CD4-positive, alpha-beta T cell (primary cell): ENCODE data around the gene CDC14A. TPM values are rescaled to one million over a fixed set of nuclear protein-coding genes. Genes with fewer than 3 reads are reported as not detected.
"Not testable (repeated sequence)": the region's sequence is repeated elsewhere in the genome, so short reads cannot be mapped to it uniquely, and the experiment has no call there.

Source experiments
- ATAC-seq: fragments of 200-7000 bp; cut with Tn5 transposase; one replicate; pipeline ENCODE4 v1.10.0; 2022; ENCODE audit warnings: mild to moderate bottlenecking; ENCODE audit not compliant: poor library complexity
- CTCF ChIA-PET: fragments of 350-600 bp; sonication (Branson Sonifier 250); formaldehyde crosslinking; loops from one replicate; lab custom pipeline; 2021; ENCODE audit warnings: antibody characterized with exemption, inconsistent platforms; lab: Charles Lee
- POLR2A ChIA-PET: fragments of 350-600 bp; sonication (Branson Sonifier 250); formaldehyde crosslinking; loops from one replicate; lab custom pipeline; 2021; ENCODE audit warnings: antibody characterized with exemption, inconsistent platforms; lab: Charles Lee
- DNase-seq, 14 experiments: peaks; one replicate each; pipeline ENCODE4 v3.0.0-alpha.2; 2013 to 2020; ENCODE audit warnings: mixed read lengths in 2 of 14
- H3K27ac ChIP-seq, 2 donors: one replicate each; pipeline versions ENCODE4 v1.5.1 to v1.7.0; 2013; ENCODE audit warnings: low read length in 2 of 2, low read depth in 1 of 2, mild to moderate bottlenecking in 1 of 2
- H3K27me3 ChIP-seq, 2 experiments: 1 replicate in 1 of 2; 2 replicates in 1 of 2; pipeline versions ENCODE4 v1.6.1 to v1.7.0; 2013; ENCODE audit warnings: low read length in 2 of 2, control low read depth in 1 of 2, mild to moderate bottlenecking in 1 of 2, moderate library complexity in 1 of 2; ENCODE audit not compliant: insufficient read depth in 2 of 2, control insufficient read depth in 1 of 2
- H3K36me3 ChIP-seq: one replicate; pipeline ENCODE4 v1.6.1; 2013; ENCODE audit warnings: low read length, control low read depth; ENCODE audit not compliant: insufficient read depth
- H3K4me1 ChIP-seq: one replicate; pipeline ENCODE4 v1.6.1; 2013; ENCODE audit warnings: low read length, control low read depth; ENCODE audit not compliant: insufficient read depth
- H3K4me3 ChIP-seq: one replicate; pipeline ENCODE4 v1.5.1; 2013; ENCODE audit warnings: mild to moderate bottlenecking, low read length, moderate library complexity
- H3K9me3 ChIP-seq, 2 experiments: 1 replicate in 1 of 2; 2 replicates in 1 of 2; pipeline versions ENCODE4 v1.6.1 to v1.7.0; 2013; ENCODE audit warnings: low read length in 2 of 2, mild to moderate bottlenecking in 2 of 2, control low read depth in 1 of 2, moderate library complexity in 1 of 2; ENCODE audit not compliant: control insufficient read depth in 1 of 2, insufficient read depth in 1 of 2
- H3K27ac Mint-ChIP-seq: one replicate; pipeline ENCODE4 v1.8.0; 2020; ENCODE audit warnings: mixed read lengths
- H3K27me3 Mint-ChIP-seq: one replicate; pipeline ENCODE4 v1.8.0; 2021; ENCODE audit warnings: mixed read lengths
- H3K36me3 Mint-ChIP-seq: one replicate; pipeline ENCODE4 v1.8.0; 2021; ENCODE audit warnings: low read depth, mixed read lengths
- H3K4me1 Mint-ChIP-seq: one replicate; pipeline ENCODE4 v1.8.0; 2021; ENCODE audit warnings: low read depth, mixed read lengths
- H3K4me3 Mint-ChIP-seq: one replicate; pipeline ENCODE4 v1.8.0; 2020; ENCODE audit warnings: mild to moderate bottlenecking, mixed read lengths
- H3K9me3 Mint-ChIP-seq: one replicate; pipeline ENCODE4 v1.8.0; 2020; ENCODE audit warnings: mixed read lengths
- intact Hi-C, 2 experiments: fragments of 100-400 bp; cut with DNase I in 1 of 2; cut with micrococcal nuclease in 1 of 2; formaldehyde crosslinking; loops; one replicate each; pipeline versions ENCODE4 v1.15.1 to v1.9.0; 2023 to 2025; cut with DNase I, micrococcal nuclease
- total RNA-seq, 174 experiments: library from RNA in 2 of 174; stranded (reverse) in 2 of 174; gene quantifications; one replicate each; pipeline ENCODE4 v1.2.3 and lab custom pipeline; 2021 to 2026
- TF ChIP-seq, protein P1 (sequence below): fragments of 200-600 bp; IDR thresholded peaks from one replicate; pipeline ENCODE4 v1.8.0; 2022; ENCODE audit warnings: antibody characterized with exemption, mild to moderate bottlenecking

The CDC14A gene
- total RNA-seq, 2 experiments from 2014 or later: 174 to 182 TPM

DNA sequence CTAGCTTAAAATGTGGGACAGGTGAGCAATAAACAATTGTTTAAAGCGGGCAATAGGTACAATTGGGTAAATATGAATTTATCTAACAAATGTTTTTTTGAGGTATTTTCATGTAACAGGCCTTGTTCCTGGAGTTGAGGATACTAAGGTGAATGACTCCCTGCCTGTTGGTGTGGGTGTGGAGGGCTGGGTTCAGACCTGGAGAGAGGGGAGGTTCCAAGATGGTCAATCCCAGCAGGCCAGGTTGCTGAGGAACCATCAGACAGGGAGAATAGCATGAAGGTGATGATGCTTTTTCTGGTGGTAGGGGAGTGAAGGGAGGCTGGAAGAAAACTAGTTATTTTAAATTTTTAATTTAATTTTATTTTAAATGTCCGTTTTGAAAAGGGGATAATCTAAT lies 46.3 kb downstream of the CDC14A start:
- Histone ChIP-seq H3K36me3 (peaks cover 38% of the 10 kb centered on the region), H3K4me1 (peaks cover 60% of the 10 kb centered on the region), H3K4me3 (no peak overlapping the region), H3K27me3 (no peaks in the 10 kb centered on the region), H3K9me3 (no peaks in the 10 kb centered on the region), H3K27ac (peak overlapping the region; percentile 47 to 51)
- no peak for ATAC-seq
- peaks cover 94% of the 10 kb centered on the region for H3K4me1 Mint-ChIP-seq
- no peaks in the 10 kb centered on the region for H3K9me3 Mint-ChIP-seq
- POLR2A ChIA-PET: interaction anchor here (0.9 to 2.9 kb wide), 5 partner anchors 12 to 47 kb away, joined by 3 to 23 read pairs (median 23); partner anchors contain the start of gene CDC14A
- H3K27ac Mint-ChIP-seq: peak overlapping the region; percentile 85
- intact Hi-C loops: no loop called here
- H3K27me3 Mint-ChIP-seq: no peaks in the 10 kb centered on the region
- CTCF ChIA-PET: interaction anchor here (0.9 to 2.7 kb wide), 2 partner anchors 11 to 60 kb away, joined by 3 to 10 read pairs; no protein-coding TSS in a partner anchor
- no peak overlapping the region for H3K4me3 Mint-ChIP-seq
- TF ChIP-seq, protein P1, sequence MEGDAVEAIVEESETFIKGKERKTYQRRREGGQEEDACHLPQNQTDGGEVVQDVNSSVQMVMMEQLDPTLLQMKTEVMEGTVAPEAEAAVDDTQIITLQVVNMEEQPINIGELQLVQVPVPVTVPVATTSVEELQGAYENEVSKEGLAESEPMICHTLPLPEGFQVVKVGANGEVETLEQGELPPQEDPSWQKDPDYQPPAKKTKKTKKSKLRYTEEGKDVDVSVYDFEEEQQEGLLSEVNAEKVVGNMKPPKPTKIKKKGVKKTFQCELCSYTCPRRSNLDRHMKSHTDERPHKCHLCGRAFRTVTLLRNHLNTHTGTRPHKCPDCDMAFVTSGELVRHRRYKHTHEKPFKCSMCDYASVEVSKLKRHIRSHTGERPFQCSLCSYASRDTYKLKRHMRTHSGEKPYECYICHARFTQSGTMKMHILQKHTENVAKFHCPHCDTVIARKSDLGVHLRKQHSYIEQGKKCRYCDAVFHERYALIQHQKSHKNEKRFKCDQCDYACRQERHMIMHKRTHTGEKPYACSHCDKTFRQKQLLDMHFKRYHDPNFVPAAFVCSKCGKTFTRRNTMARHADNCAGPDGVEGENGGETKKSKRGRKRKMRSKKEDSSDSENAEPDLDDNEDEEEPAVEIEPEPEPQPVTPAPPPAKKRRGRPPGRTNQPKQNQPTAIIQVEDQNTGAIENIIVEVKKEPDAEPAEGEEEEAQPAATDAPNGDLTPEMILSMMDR: no peak
- peaks cover 72% of the 10 kb centered on the region for H3K36me3 Mint-ChIP-seq
- no peak for DNase-seq

DNA sequence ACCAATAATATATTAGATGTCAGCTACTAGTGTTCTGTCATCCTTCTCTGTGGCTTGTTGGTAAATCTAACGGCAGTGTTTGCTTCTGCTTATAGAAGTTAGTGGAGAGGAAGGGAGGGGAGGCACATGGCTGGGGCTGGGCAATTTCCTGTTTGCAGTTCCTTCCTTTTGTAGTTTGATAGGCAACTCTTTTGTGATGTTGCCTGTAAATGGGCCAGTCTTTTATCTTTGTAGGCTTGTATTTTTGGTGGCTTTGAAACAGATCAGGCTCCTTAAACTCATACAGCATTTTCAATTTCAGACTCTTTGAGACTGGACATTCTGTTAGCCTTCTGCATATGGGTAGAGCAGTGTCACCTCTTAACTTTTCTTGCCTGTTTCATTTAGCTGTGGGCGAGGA lies 48.1 kb downstream of the CDC14A start:
- TF ChIP-seq, protein P1: no peak
- Mint-ChIP-seq H3K9me3 (no peaks in the 10 kb centered on the region), H3K4me1 (peaks cover 94% of the 10 kb centered on the region), H3K4me3 (peak overlapping the region; percentile 81), H3K27me3 (no peaks in the 10 kb centered on the region), H3K36me3 (peaks cover 71% of the 10 kb centered on the region), H3K27ac (peak overlapping the region; percentile 85)
- POLR2A ChIA-PET: interaction anchor here (0.6 to 4.7 kb wide), 23 partner anchors 9 to 151 kb away, joined by 3 to 41 read pairs (median 4); partner anchors contain the start of genes CDC14A, DBT and RTCA
- ATAC-seq (peak; percentile 91), DNase-seq (peak; percentile 54 to 91 (median 68))
- Histone ChIP-seq H3K4me1 (peaks cover 62% of the 10 kb centered on the region), H3K36me3 (peaks cover 23% of the 10 kb centered on the region), H3K9me3 (no peaks in the 10 kb centered on the region), H3K27me3 (no peaks in the 10 kb centered on the region), H3K27ac (peak overlapping the region; percentile 51), H3K4me3 (peak overlapping the region; percentile 15)
- intact Hi-C loops: loop anchor here (2.0 to 5.0 kb wide), 3 partner anchors 14 to 42 kb away; no protein-coding TSS in a partner anchor
- CTCF ChIA-PET: interaction anchor here (0.9 to 1.3 kb wide), 3 partner anchors 9 to 63 kb away, joined by 3 to 4 read pairs (median 4); no protein-coding TSS in a partner anchor

DNA sequence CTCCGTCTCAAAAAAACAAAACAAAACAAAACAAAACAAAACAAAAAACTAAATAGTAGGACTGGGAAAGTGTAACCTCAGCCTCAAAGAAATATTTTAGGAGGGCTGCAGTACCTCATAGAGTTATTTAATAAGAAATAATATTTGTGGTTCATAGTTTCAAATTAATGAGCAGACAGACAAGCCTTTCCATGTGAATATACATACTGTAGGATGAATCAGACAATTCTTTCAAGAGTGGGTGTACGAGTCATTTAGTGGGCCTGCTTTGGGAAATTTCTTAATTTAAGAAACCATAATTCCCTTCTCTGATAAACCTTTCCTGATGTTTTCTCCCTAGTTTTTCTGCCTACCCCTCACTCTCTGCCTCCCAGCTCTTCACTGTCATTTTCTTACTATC lies 52.5 kb downstream of the CDC14A start:
- Histone ChIP-seq H3K27me3 (no peaks in the 10 kb centered on the region), H3K4me1 (peaks cover 48% of the 10 kb centered on the region), H3K27ac (peak overlapping the region in 1 of 2 donors; percentile 56), H3K36me3 (peaks cover 30% of the 10 kb centered on the region), H3K9me3 (no peaks in the 10 kb centered on the region), H3K4me3 (no peak overlapping the region)
- peak overlapping the region; percentile 84 for H3K27ac Mint-ChIP-seq
- H3K9me3 Mint-ChIP-seq: peaks cover 16% of the 10 kb centered on the region
- H3K4me3 Mint-ChIP-seq: peak overlapping the region; percentile 7
- ChIA-PET CTCF (interaction anchor here (0.9 to 3.2 kb wide), 5 partner anchors 8 to 54 kb away, joined by 3 to 12 read pairs (median 4); no protein-coding TSS in a partner anchor), POLR2A (interaction anchor here (0.8 to 3.2 kb wide), 10 partner anchors 8 to 435 kb away, joined by 3 to 21 read pairs (median 6); partner anchors contain the start of genes CDC14A and SLC35A3)
- TF ChIP-seq, protein P1: no peak
- DNase-seq (no peak), ATAC-seq (no peak)
- H3K27me3 Mint-ChIP-seq: no peaks in the 10 kb centered on the region
- H3K4me1 Mint-ChIP-seq: peaks cover 92% of the 10 kb centered on the region
- peaks cover 84% of the 10 kb centered on the region for H3K36me3 Mint-ChIP-seq
- intact Hi-C loops: loop anchor here (5.0 kb wide), 2 partner anchors 32 to 37 kb away; no protein-coding TSS in a partner anchor

DNA sequence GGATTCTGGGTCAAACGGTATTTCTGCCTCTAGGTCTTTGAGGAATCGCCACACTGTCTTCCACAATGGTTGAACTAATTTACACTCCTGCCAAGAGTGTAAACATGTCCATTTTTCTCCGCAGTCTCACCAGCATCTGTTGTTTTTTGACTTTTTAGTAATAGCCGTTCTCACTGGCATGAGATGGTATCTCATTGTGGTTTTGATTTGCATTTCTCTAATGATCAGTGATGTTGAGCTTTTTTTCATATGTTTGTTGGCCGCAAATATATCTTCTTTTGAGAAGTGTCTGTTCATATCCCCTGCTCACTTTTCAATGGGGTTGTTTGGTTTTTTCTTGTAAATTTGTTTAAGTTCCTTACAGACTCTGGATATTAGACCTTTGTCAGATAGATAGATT lies 53.6 kb downstream of the CDC14A start:
- Mint-ChIP-seq H3K36me3 (peaks cover 82% of the 10 kb centered on the region), H3K4me3 (peak overlapping the region; percentile 76), H3K9me3 (peaks cover 16% of the 10 kb centered on the region), H3K27ac (peak overlapping the region; percentile 84), H3K4me1 (peaks cover 84% of the 10 kb centered on the region)
- peak overlapping the region in 1 of 2 donors; percentile 55 for H3K27ac ChIP-seq
- H3K27me3 ChIP-seq, ATAC-seq, H3K9me3 ChIP-seq, H3K27me3 Mint-ChIP-seq, H3K4me3 ChIP-seq, intact Hi-C loops: not testable (repeated sequence)
- ChIA-PET POLR2A (interaction anchor here (0.7 to 3.2 kb wide), 9 partner anchors 8 to 54 kb away, joined by 3 to 21 read pairs (median 4); partner anchors contain the start of gene CDC14A), CTCF (interaction anchor here (1.2 to 3.2 kb wide), 4 partner anchors 9 to 53 kb away, joined by 3 to 12 read pairs (median 4); no protein-coding TSS in a partner anchor)
- peaks cover 33% of the 10 kb centered on the region for H3K36me3 ChIP-seq
- peaks cover 56% of the 10 kb centered on the region for H3K4me1 ChIP-seq
- peak in 1 of 14 experiments; percentile 31 for DNase-seq

DNA sequence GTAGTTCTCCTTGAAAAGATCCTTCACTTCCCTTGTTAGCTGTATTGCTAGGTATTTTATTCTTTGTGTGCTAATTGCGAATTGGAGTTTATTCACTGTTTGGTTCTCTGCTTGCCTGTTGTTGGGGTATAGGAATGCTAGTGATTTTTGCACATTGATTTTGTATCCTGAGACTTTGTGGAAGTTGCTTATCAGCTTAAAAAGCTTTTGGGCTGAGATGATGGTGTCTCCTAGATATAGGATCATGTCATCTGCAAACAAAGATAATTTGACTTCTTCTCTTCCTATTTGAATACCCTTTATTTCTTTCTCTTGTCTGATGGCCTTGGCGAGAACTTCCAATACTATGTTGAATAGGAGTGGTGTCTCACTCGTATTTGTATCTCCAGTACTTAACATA lies 55.1 kb downstream of the CDC14A start:
- H3K27ac ChIP-seq, DNase-seq, H3K9me3 ChIP-seq, ATAC-seq, H3K4me3 ChIP-seq, H3K27me3 Mint-ChIP-seq, H3K27me3 ChIP-seq, intact Hi-C loops: not testable (repeated sequence)
- Histone ChIP-seq H3K4me1 (peaks cover 61% of the 10 kb centered on the region), H3K36me3 (peaks cover 41% of the 10 kb centered on the region)
- ChIA-PET CTCF (interaction anchor here (3.2 kb wide), 1 partner anchor 11 kb away, joined by 12 read pairs; no protein-coding TSS in a partner anchor), POLR2A (interaction anchor here (1.1 kb wide), 1 partner anchor 158 kb away, joined by 3 read pairs; no protein-coding TSS in a partner anchor)
- Mint-ChIP-seq H3K4me3 (peak overlapping the region; percentile 36), H3K27ac (peak overlapping the region; percentile 84), H3K4me1 (peaks cover 89% of the 10 kb centered on the region), H3K36me3 (peaks cover 89% of the 10 kb centered on the region), H3K9me3 (peaks cover 16% of the 10 kb centered on the region)
